CD4-positive, alpha-beta T cell treated with Interleukin-17A for 4 hours (primary cell): ENCODE measurements around the gene DNM2.

Source experiments
- DNase-seq: peaks from one replicate; pipeline ENCODE4 v3.0.0-alpha.2; 2020; ENCODE audit warnings: mixed read lengths

DNM2 gene

GRCh38 chr19:10691178-10691881, 26.5 kb upstream of the DNM2 start:
- DNase-seq: no peak

GRCh38 chr19:10691883-10692282, 26.0 kb upstream of the DNM2 start:
- no peak for DNase-seq

DNA sequence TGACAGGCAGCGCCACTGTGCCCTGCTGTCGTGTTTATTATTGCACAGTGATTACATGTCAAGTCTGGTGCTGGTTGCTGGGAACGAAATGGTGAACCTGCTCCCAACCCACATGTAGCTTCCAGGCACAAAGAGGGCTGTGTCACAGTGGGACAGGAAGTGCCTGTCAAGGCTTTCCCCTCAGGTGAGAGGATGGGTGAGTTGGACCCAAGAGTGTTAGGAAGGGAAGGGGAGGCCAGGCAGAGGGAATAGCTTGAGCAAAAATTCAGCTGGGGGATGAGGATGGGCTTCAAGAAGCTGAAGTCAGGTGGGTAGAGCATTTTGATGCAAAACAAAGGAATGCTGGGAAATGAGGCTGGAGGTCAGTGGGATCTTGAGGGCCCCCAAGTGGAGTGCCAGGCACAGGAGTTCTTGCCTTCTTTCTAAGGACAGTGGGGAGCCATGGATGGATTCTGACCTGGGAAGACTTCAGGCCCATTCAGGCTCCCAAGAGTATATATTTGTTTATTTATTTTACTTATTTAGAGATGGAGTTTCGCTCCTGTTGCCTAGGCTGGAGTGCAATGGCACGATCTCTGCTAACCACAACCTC, 25.1 kb upstream of the DNM2 start:
- DNase-seq: no peak

DNA sequence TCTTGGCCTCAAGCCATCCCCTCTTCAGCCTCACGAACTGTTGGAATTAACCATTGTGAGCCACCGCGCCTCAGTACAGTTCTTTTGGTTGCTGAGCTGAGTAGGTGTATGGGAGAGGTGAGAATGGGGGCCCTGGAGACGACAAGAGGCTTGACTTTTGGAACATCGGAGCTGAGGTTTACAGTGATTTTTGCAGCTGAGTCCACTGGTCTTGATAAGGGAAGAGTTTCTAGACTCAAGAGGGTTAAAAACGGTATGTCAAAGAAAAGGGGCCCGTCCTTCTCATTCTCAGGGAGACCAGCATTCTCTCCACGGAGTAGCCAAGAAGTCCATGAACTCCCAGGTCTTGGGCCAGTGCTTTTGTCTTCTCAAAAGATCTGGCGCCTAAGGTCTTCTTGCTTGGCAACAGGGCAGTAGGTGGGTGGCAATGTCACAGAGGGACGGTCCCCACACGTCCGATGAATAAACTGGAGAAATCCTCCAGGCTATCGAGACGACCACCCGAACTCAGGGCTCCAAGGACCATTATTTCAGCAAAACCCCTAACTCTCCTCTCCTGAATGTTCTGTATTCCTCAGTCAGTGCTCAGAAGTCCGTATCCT, 23.1 kb upstream of the DNM2 start:
- no peak for DNase-seq

DNA sequence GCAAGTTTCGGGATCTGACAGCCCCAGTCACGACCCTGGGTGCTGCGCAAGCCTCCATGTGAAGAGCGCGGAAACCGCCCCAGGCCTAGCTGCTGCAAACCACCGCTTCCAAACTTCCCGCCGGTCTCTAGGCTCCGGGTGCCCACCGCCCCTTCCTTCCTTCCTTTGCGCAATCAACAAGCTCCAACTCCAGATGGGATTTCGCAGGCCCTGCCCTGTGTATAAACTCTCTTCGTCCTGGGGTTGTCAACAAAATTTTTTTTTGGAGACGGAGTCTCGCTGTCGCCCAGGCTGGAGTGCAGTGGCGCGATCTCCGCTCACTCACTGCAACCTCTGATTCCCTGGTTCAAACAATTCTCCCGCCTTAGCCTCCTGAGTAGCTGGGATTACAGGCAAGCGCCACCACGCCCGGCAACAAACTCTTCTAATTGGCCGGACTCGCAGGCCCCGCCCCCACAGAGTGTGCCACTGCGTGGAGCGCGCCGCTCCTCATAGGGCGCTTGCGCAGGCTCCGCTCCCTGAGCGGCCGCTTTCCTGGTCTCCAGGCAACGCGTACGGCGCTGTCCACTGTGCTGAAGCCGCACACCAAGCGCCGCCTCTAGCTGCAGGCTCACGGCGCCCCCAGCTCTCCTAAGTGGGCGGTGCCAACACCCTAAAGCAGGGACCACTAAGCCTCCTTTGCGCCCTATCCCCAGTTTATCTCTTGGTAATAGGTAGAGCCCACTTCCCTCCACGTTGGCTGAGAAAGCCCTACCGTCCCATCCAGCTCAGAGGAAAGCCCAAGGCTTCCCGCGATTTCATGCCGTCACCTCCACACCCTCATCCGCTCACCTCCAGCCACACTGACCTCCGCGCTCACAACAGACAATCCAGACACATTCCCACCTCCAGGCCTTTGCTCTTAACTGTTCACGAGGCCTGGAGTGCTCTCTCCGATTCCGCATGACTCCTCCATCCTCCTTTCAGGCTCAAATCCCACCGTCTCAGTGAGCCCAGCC, 22.2 kb upstream of the DNM2 start:
- DNase-seq: peak; percentile 91

DNA sequence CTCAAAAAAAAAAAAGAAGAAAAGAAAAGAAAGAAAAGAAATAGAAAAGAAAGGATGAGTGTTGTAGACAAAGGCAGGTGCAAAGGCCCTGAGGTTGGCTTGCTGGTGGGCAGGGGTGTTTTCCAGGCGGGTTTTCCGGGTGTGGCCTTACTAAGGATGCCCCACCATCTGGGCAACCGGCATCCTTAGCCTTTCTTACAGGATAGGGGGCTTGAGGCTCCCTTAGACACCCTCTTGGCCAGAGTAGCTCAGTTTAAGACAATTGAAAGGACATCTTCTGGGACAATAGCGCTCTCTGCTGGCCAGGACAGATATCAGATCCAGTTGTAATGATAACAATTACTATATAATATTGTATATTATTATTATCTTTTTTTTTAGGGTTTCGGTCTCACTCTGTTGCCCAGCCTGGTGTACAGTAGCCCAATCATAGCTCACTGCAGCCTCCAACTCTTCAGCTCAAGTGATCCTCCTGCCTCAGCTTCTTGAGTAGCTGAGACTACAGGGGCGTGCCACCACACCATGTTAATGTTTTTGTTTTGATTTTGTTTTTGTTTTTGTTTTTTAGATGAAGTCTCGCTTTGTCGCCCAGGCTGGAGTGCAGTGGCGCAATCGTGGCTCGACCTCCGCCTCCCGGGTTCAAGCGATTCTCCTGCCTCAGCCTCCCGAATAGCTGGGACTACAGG, 18.1 kb upstream of the DNM2 start:
- DNase-seq: peak; percentile 78

GRCh38 chr19:10701955-10702525, 15.8 kb upstream of the DNM2 start:
- peak; percentile 24 for DNase-seq

DNA sequence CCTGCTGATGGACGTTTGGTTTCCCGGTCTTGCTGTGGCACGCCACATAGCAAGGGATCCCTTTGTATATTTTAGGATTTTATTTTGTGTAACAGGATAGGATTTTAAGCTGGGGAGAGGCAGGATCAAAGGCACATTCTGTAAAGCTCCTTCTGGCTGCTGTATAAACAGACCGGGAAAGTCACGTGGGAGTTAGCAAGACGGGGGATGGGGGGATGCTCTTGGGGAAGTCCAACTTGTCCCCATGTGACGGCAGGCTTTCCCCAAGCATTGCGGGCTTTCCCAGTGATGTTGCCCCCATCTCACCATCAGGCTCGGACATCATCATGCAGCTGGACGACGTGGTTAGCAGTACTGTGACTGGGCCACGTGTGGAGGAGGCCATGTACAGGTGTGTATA, 10.9 kb upstream of the DNM2 start:
- no peak for DNase-seq

DNA sequence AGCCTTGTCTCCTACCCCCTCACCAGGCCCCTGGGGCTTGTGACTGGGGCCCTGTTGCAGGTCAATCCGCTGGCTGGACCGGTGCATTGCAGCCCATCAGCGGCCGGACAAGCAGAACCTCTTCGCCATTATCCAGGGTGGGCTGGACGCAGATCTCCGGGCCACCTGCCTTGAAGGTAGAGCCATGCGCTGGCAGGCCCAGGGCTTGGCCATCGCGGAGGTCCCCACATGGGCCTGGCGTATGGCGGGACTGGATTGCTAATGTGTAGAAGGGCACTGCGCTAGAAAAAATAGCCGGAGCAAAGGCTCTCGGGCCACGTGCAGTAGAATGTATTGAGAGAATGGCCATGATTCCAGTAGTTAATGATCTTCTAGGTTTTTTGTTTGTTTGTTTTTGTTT, 10.4 kb upstream of the DNM2 start:
- no peak for DNase-seq

DNA sequence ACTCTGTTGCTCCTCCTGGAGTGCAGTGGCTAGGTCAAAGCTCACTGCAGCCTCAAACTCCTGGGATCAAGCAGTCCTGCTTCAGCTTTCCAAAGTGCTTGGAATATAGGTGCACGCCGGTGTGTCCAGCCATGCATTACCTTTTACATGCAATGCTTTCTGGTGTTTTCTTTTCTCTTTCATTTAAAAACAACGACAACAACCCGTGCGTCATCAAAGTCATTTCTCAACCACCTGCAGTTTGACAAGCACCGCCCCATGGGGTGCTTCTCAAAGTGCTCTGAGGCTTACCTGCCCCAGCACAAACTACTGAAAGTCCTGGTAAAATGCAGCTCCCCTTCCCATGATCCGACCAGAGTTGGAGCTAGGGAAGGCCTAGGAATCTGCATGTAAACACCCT, 9.6 kb upstream of the DNM2 start:
- no peak for DNase-seq

GRCh38 chr19:10712045-10712444, 5.8 kb upstream of the DNM2 start:
- DNase-seq: no peak

GRCh38 chr19:10712754-10713153, 5.1 kb upstream of the DNM2 start:
- DNase-seq: no peak

- no peak for DNase-seq
Measured at GRCh38 chr19:10713317-10713716, 4.6 kb upstream of the DNM2 start.

DNA sequence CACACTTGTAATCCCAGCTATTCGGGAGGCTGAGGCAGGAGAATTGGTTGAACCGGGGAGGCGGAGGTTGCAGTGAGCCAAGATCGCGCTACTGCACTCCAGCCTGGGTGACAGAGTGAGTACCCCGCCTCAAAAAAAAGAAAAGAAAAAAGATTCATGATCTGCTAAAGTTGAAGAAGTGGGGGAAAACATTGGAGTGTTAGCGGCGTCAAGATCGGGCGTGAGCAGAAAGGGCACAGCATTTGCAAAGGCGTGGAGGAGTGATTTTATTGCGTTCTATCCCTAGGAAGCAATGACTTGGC, 874 bp upstream of the DNM2 start:
- DNase-seq: no peak

DNA sequence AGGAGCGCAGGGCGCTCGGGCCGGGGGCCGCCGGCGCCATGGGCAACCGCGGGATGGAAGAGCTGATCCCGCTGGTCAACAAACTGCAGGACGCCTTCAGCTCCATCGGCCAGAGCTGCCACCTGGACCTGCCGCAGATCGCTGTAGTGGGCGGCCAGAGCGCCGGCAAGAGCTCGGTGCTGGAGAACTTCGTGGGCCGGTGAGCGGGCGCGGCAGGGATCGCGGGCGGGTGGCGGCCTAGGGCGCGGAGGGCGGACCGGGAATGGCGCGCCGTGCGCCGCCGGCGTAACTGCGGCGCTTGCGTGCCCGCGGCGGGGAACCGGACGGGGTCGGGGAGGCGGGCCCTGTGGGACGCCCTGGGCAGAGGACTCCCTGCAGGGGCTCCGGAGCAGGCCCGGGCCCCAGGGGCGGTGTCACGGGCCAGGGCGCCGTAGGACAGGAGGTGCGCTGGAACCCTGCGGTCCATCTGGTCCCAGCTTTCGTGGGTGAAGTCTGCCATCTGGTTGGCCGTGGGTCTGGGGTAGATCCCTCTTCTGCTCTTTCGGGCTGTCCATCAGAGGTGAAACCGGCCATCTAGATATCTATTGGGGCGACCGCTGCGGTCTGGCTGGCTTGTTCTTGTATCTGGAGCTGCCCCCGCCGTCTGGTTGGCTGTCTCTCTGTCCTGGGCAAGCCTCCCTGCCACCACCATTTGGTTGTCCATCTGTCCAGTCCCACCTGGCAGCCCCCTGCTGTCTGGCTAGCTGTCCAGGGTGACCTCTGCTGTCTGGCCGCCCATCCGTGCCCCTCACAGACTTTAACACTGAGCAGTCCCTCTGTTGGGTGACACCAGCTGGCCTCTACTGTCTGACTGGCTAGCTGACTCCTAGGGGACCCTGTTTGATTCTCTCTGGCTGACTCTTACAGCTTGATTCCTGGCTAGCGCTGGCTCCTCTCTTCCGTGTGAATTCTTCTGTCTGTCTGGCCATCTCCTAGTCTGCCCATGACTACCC, 622 bp downstream of the DNM2 start:
- peak; percentile 67 for DNase-seq

DNA sequence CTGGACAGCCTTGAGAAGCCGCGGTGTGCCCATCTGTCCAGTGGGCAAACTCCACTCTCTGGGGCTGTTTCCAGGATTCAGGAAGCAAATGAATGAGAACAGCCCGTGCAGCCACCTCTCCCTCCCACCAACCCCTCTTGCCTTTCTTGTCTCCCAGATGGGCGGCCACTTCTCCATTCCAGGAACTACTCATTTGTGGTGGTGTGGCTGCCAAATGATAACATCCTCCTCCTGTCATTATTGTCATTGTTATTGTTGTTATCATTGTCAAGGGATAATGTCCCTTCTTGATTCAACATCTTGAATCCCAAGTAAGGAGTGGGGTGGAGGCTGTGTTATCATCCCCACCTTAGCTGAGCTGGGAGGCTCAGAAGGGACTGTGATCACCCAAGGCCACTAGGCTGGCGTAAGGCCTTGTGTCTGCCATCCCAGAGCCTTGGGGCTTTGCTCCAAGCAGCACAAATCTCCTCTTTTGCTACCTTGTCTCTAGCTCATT, 1.6 kb downstream of the DNM2 start:
- no peak for DNase-seq

- DNase-seq: no peak
Measured at GRCh38 chr19:10720607-10721125, 2.8 kb downstream of the DNM2 start.

DNA sequence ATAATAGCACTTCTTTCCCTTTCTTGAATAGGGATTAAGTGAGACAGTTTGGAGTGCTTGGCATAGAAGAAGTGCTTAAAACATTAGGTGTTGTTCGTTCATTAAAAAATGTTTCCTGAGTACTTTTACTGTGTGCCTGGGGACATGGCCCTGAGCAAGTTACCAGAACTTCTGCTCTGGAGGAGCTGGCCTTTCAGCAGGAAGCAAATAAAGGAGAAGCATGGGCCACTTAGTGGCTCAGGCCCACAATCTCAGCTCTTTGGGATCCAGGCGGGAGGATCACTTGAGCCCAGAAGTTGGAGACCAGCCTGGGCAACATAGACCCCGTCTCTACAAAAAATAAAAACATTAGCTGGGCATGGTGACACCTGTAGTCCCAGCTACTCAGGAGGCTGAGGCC, 5.7 kb downstream of the DNM2 start:
- no peak for DNase-seq

- DNase-seq: no peak
Measured at GRCh38 chr19:10724573-10725071, 6.7 kb downstream of the DNM2 start.

DNA sequence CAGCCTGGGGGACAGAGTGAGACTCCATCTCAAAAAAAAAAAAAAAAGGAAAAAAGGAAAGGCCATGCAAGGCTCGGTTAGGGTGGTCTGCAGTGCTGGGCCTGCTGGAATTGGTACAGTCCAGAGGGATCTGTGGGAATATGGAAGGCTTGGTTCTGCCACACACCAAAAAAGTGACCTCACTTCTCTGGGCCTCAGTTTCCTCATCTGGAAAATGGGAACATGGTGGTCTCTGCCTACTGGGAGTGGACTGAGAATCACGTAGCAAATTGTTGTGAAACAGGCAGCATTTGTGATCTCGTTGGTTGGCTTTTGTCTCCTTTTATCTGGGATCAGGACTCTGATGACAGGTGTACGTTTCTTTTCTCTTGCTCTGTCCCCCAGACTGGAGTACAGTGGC, 7.5 kb downstream of the DNM2 start:
- DNase-seq: no peak

GRCh38 chr19:10726268-10726667, 8.4 kb downstream of the DNM2 start:
- no peak for DNase-seq
